Spleen (tissue), 7 donors: Measurements from ENCODE around the gene TIMP2.
"Not testable (repeated sequence)": the region's sequence is repeated elsewhere in the genome, so short reads cannot be mapped to it uniquely, and the experiment has no call there.

Source experiments
- POLR2A ChIP-seq, 3 donors: fragments of 450-650 bp; IDR thresholded peaks; one replicate each; pipeline ENCODE4 v1.5.1; 2017; ENCODE audit warnings: antibody characterized with exemption in 3 of 3, mild to moderate bottlenecking in 1 of 3
- TF ChIP-seq, protein P1 (sequence below), 11 experiments: fragments of 200-600 bp in 7 of 11; fragments of 450-650 bp in 4 of 11; sonication (generic) in 4 of 11; IDR thresholded peaks in 8 of 11; conservative IDR thresholded peaks in 3 of 11; 1 replicate in 7 of 11; 2 replicates in 4 of 11; pipeline versions ENCODE4 v1.4.0 to v1.8.0; 2016 to 2021; ENCODE audit warnings: antibody characterized with exemption in 11 of 11, inconsistent platforms in 4 of 11, mild to moderate bottlenecking in 1 of 11
- donor health status: DM: no; HTN: no; CAD: no; lungs with moderate emphysema.
- donor health status: DM: no; HTN: no; CAD: no.
- donor health status: DM: no; HTN: no; CAD: no.

DNA sequence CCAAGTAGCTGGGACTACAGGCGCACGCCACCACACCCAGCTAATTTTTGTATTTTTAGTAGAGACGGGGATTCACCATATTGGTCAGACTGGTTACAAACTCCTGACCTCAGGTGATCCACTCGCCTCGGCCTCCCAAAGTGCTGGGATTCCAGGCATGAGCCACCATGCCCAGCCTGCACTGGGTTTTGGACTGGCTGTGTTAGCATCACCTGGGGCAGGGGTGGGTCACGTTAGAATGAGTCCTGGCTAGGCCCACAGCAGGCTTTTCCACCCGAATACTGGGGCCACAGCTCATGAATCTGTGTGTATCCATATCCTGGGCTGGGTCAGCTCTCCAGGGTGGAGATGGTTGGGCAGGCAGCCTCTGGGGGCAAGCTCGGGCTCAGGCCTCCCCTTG lies 23.0 kb downstream of the TIMP2 start:
- TF ChIP-seq, protein P1, sequence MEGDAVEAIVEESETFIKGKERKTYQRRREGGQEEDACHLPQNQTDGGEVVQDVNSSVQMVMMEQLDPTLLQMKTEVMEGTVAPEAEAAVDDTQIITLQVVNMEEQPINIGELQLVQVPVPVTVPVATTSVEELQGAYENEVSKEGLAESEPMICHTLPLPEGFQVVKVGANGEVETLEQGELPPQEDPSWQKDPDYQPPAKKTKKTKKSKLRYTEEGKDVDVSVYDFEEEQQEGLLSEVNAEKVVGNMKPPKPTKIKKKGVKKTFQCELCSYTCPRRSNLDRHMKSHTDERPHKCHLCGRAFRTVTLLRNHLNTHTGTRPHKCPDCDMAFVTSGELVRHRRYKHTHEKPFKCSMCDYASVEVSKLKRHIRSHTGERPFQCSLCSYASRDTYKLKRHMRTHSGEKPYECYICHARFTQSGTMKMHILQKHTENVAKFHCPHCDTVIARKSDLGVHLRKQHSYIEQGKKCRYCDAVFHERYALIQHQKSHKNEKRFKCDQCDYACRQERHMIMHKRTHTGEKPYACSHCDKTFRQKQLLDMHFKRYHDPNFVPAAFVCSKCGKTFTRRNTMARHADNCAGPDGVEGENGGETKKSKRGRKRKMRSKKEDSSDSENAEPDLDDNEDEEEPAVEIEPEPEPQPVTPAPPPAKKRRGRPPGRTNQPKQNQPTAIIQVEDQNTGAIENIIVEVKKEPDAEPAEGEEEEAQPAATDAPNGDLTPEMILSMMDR (IDR thresholded peaks at IDR 0.05 in 8 of 11, conservative IDR thresholded peaks at IDR 0.05 in 3 of 11): not testable (repeated sequence)
- not testable (repeated sequence) for TF ChIP-seq POLR2A (IDR thresholded peaks at IDR 0.05)
